ENCODE results near the gene TAS2R31. TPM values are rescaled to one million over a fixed set of nuclear protein-coding genes. Genes with fewer than 3 reads are reported as not detected.
A peak's percentile ranks its signal among the peaks of the same experiment; 100 is the strongest.
"Not testable (repeated sequence)": the region's sequence is repeated elsewhere in the genome, so short reads cannot be mapped to it uniquely, and the experiment has no call there.

TAS2R31 gene
- total RNA-seq, 1 donor from 2014 or later = 1.7 TPM

DNA sequence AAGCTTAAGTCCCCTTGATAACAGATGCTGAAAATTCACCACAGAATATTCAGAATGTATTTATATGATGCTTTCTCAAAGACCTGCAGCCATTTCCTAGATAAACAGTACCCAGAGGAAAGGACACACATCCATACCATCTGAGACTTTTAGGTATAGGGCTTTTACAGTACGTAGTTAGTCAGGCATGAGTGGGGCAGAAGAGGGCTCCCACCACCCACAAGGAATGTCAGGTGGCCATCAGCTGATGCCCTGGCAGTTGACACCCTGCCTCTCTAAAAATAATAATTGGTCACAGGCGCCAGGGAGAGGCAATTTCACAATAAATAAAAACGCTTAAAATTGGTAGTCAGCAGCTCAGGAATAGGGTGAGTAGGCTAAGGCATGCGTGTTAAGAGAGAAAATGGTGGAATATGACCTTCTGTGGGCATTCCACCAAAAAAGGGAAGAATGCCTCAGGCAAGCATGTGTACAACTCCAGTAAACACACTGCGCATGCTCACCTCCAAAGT is 38.7 kb upstream of the TAS2R31 start:
- Mint-ChIP-seq H3K27ac (ENCODE audit: unreplicated experiment) (no peak overlapping the region), H3K27me3 (ENCODE audit: low read depth) (no peaks in the 10 kb centered on the region), H3K4me3 (ENCODE audit: unreplicated experiment) (no peak overlapping the region), H3K9me3 (ENCODE audit: low read depth) (peaks cover 4% of the 10 kb centered on the region), H3K36me3 (ENCODE audit: low read depth) (peaks cover 3% of the 10 kb centered on the region), H3K4me1 (ENCODE audit: low read depth) (peaks cover 3% of the 10 kb centered on the region)
- TF ChIP-seq, protein P1, sequence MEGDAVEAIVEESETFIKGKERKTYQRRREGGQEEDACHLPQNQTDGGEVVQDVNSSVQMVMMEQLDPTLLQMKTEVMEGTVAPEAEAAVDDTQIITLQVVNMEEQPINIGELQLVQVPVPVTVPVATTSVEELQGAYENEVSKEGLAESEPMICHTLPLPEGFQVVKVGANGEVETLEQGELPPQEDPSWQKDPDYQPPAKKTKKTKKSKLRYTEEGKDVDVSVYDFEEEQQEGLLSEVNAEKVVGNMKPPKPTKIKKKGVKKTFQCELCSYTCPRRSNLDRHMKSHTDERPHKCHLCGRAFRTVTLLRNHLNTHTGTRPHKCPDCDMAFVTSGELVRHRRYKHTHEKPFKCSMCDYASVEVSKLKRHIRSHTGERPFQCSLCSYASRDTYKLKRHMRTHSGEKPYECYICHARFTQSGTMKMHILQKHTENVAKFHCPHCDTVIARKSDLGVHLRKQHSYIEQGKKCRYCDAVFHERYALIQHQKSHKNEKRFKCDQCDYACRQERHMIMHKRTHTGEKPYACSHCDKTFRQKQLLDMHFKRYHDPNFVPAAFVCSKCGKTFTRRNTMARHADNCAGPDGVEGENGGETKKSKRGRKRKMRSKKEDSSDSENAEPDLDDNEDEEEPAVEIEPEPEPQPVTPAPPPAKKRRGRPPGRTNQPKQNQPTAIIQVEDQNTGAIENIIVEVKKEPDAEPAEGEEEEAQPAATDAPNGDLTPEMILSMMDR (IDR thresholded peaks at IDR 0.05) = no peak
- DNase-seq (ENCODE audit: low spot score) = no peak

DNA sequence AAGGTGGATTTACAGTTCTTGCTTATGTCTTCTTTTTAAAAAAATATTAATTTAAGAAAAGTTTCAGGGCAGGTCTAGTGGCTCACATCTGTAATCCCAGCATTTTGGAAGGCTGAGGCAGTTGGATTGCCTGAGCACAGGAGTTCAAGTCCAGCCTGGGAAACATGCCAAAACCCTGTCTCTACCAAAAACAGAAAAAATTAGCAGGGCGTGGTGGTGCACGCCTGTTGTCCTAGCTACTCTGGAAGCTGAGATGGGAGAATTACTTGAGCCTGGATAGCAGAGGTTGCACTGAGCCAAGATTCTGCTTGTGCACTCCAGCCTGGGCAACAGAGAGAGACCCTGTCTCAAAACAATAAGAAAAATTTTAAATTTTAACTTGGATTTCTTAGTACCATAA is 36.3 kb upstream of the TAS2R31 start:
- Mint-ChIP-seq H3K27ac (ENCODE audit: unreplicated experiment) (no peak overlapping the region), H3K36me3 (ENCODE audit: low read depth) (peaks cover 3% of the 10 kb centered on the region), H3K4me3 (ENCODE audit: unreplicated experiment) (no peak overlapping the region), H3K4me1 (ENCODE audit: low read depth) (peaks cover 3% of the 10 kb centered on the region), H3K9me3 (ENCODE audit: low read depth) (peaks cover 4% of the 10 kb centered on the region), H3K27me3 (ENCODE audit: low read depth) (no peaks in the 10 kb centered on the region)
- no peak for DNase-seq (ENCODE audit: low spot score)
- TF ChIP-seq, protein P1 (IDR thresholded peaks at IDR 0.05) = no peak

DNA sequence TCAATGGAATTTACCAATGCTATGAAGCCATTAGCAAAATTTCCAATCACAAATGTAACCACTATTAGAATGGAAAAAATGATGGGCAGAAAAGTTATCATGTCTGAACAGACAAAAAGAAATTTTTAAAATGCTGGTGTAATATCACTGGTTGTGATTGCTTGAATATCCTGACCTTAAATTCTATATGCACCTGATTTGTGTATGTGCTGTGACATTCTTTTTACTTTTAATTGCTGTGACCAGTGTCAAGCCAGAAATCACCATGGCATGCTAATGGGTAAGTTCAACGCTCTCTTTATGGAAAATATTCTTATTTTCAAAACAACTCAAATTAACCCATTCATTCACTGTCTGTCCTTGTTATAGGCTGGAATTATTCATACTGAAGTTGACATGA is 31.0 kb upstream of the TAS2R31 start, which contains the start of gene TAS2R46:
TAS2R46 (minus strand) TSS at position 101 of the 400 bp plus-strand sequence; CDS start at position 101, 0 bp downstream.
- H3K27ac Mint-ChIP-seq (ENCODE audit: unreplicated experiment); H3K4me3 Mint-ChIP-seq (ENCODE audit: unreplicated experiment); H3K9me3 Mint-ChIP-seq (ENCODE audit: low read depth); DNase-seq (ENCODE audit: low spot score); H3K27me3 Mint-ChIP-seq (ENCODE audit: low read depth); H3K4me1 Mint-ChIP-seq (ENCODE audit: low read depth); H3K36me3 Mint-ChIP-seq (ENCODE audit: low read depth): not testable (repeated sequence)

DNA sequence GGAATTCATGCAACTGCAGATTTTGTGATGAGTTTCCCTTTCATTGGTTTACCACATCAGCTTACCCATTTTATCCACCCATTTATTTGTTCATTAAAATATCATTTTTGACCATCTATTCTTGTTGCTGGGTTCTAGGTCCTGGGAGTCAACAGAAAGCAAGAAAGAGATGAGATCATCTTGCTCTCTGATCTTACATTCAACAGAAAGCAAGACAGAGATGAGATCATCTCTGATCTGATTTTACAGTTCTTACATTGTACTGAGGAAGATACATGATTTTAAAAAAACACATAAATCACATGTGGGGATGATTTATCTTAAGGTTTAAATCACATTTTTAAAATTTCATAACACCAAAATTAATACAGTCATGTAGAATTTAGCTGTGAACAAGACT is 28.6 kb upstream of the TAS2R31 start:
- no peaks in the 10 kb centered on the region for H3K27me3 Mint-ChIP-seq (ENCODE audit: low read depth)
- TF ChIP-seq, protein P1 (IDR thresholded peaks at IDR 0.05) = no peak
- peaks cover 1% of the 10 kb centered on the region for H3K36me3 Mint-ChIP-seq (ENCODE audit: low read depth)
- H3K27ac Mint-ChIP-seq (ENCODE audit: unreplicated experiment) = no peak overlapping the region
- H3K4me3 Mint-ChIP-seq (ENCODE audit: unreplicated experiment) = no peak overlapping the region
- H3K4me1 Mint-ChIP-seq (ENCODE audit: low read depth) = peaks cover 3% of the 10 kb centered on the region
- H3K9me3 Mint-ChIP-seq (ENCODE audit: low read depth) = no peaks in the 10 kb centered on the region
- no peak for DNase-seq (ENCODE audit: low spot score)

DNA sequence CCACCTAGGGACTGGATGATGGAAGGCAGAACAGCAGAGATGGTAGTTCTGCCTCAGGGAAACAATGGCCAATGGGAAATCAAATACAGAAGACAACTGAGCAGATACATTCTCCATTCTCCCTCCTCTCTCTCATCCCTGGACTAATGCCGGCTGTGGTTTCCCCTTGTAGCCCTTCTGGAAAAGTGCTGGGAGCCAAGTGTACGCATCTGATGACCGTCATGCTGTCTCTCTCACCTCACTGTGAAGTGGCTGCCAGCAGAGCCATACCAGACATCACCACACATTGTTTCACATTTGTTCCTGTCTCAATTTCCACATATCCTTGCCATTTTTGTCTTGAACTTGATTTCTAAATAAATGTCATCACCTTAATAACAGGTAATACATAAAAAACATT is 27.8 kb upstream of the TAS2R31 start:
- Mint-ChIP-seq H3K36me3 (ENCODE audit: low read depth) (peaks cover 1% of the 10 kb centered on the region), H3K4me3 (ENCODE audit: unreplicated experiment) (no peak overlapping the region), H3K27me3 (ENCODE audit: low read depth) (no peaks in the 10 kb centered on the region), H3K9me3 (ENCODE audit: low read depth) (no peaks in the 10 kb centered on the region), H3K4me1 (ENCODE audit: low read depth) (peaks cover 3% of the 10 kb centered on the region), H3K27ac (ENCODE audit: unreplicated experiment) (no peak overlapping the region)
- no peak for DNase-seq (ENCODE audit: low spot score)
- TF ChIP-seq, protein P1 (IDR thresholded peaks at IDR 0.05) = no peak

DNA sequence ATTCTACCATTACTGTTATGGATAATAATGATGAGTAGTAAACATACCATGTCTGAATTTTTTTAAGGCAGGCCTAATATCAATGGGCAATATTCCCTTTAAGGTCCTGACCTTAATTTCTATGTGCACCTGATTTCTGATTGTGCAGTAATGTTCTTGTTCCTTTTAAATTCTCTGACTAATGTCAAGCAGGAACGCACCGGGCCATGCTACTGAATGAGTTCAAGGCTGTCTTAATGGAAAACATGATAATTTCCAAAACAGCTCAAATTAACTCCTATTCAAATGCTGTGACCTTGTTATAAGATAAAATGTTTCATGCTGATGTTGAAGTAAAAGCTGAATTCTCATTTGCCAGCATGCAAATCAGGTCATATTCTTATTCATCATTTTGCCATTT is 24.1 kb upstream of the TAS2R31 start:
- no peak overlapping the region for H3K4me3 Mint-ChIP-seq (ENCODE audit: unreplicated experiment)
- H3K9me3 Mint-ChIP-seq (ENCODE audit: low read depth) = peaks cover 13% of the 10 kb centered on the region
- H3K27me3 Mint-ChIP-seq (ENCODE audit: low read depth) = no peaks in the 10 kb centered on the region
- H3K4me1 Mint-ChIP-seq (ENCODE audit: low read depth) = peaks cover 3% of the 10 kb centered on the region
- TF ChIP-seq, protein P1 (IDR thresholded peaks at IDR 0.05) = no peak
- DNase-seq (ENCODE audit: low spot score) = no peak
- peaks cover 9% of the 10 kb centered on the region for H3K36me3 Mint-ChIP-seq (ENCODE audit: low read depth)
- H3K27ac Mint-ChIP-seq (ENCODE audit: unreplicated experiment) = no peak overlapping the region

DNA sequence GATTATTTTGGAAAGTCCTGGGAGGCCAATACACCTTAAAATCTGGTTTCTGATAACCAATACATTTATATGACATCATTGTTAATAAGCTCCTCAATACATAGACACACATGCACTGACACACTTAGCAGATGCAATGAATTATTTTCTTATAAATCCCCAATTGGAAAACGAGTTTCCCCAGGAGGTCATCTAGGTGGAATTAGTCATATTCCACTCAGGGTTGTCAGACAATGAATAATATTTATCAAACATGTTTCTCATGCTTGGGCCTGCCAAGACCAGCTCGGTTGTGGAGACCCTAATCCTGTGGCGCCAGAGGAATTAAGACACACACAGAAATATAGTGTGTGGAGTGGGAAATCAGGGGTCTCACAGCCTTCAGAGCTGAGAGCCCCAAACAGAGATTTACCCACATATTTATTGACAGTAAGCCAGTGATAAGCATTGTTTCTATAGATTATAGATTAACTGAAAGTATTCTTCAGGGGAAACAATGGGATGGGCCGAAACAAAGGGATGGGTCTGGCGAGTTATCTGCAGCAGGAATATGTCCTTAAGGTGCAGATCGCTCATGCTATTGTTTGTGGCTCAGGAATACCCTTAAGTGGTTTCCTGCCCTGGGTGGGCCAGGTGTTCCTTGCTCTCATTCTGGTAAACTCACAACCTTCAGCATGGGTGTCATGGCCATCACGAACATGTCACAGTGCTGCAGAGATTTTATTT is 18.8 kb upstream of the TAS2R31 start:
- DNase-seq (ENCODE audit: low spot score); H3K4me3 Mint-ChIP-seq (ENCODE audit: unreplicated experiment); H3K27me3 Mint-ChIP-seq (ENCODE audit: low read depth); H3K4me1 Mint-ChIP-seq (ENCODE audit: low read depth): not testable (repeated sequence)
- peaks cover 18% of the 10 kb centered on the region for H3K36me3 Mint-ChIP-seq (ENCODE audit: low read depth)
- H3K27ac Mint-ChIP-seq (ENCODE audit: unreplicated experiment) = peak overlapping the region; percentile 27
- H3K9me3 Mint-ChIP-seq (ENCODE audit: low read depth) = peaks cover 21% of the 10 kb centered on the region

DNA sequence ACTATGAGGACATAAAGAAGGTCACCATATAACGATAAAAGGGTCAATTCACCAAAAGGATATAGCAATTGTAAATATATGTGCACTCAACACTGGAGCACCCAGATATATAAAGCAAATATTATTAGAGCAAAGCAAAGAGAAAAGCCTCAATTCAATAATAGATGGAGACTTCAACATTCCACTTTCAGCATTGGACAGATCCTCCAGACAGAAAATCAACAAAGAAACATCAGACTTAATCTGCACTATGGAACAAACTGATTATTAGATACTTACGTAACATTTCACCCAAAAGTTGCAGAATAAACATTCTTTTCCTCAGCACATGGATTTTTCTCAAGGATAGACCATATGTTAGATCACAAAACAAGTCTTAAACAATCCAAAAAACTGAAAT is 10.2 kb upstream of the TAS2R31 start:
- H3K4me1 Mint-ChIP-seq (ENCODE audit: low read depth); DNase-seq (ENCODE audit: low spot score); H3K4me3 Mint-ChIP-seq (ENCODE audit: unreplicated experiment); H3K27ac Mint-ChIP-seq (ENCODE audit: unreplicated experiment); H3K27me3 Mint-ChIP-seq (ENCODE audit: low read depth): not testable (repeated sequence)
- peaks cover 13% of the 10 kb centered on the region for H3K9me3 Mint-ChIP-seq (ENCODE audit: low read depth)
- H3K36me3 Mint-ChIP-seq (ENCODE audit: low read depth) = peaks cover 11% of the 10 kb centered on the region
